GM21447 (cell line): ENCODE measurements around the gene PIK3CB.
"Not testable (repeated sequence)": the region's sequence is repeated elsewhere in the genome, so short reads cannot be mapped to it uniquely, and the experiment has no call there.

Experiments
- ATAC-seq: cut with Tn5 transposase; IDR thresholded peaks from one replicate; pipeline ENCODE4 v1.9.1; 2021; ENCODE audit not compliant: unreplicated experiment

PIK3CB gene

GRCh38 chr3:138809500-138810256, 25.1 kb downstream of the PIK3CB start:
- ATAC-seq = no peak

GRCh38 chr3:138806376-138807080, 28.2 kb downstream of the PIK3CB start:
- no peak for ATAC-seq

- no peak for ATAC-seq
Observed at GRCh38 chr3:138803006-138803653, 31.6 kb downstream of the PIK3CB start.

GRCh38 chr3:138802223-138802622, 32.5 kb downstream of the PIK3CB start:
- ATAC-seq = not testable (repeated sequence)

GRCh38 chr3:138801792-138802191, 32.9 kb downstream of the PIK3CB start:
- no peak for ATAC-seq

GRCh38 chr3:138800248-138800647, 34.5 kb downstream of the PIK3CB start:
- no peak for ATAC-seq

- ATAC-seq = no peak
Observed at GRCh38 chr3:138799822-138800221, 34.9 kb downstream of the PIK3CB start.

GRCh38 chr3:138797508-138798038, 37.2 kb downstream of the PIK3CB start:
- no peak for ATAC-seq

- ATAC-seq = no peak
Observed at GRCh38 chr3:138796761-138797160, 38.0 kb downstream of the PIK3CB start.

GRCh38 chr3:138786788-138787271, 47.9 kb downstream of the PIK3CB start:
- no peak for ATAC-seq

- no peak for ATAC-seq
Observed at GRCh38 chr3:138785951-138786350, 48.8 kb downstream of the PIK3CB start.

GRCh38 chr3:138785362-138785857, 49.3 kb downstream of the PIK3CB start:
- not testable (repeated sequence) for ATAC-seq

GRCh38 chr3:138782755-138783154, 52.0 kb downstream of the PIK3CB start:
- no peak for ATAC-seq

- peak; percentile 62 for ATAC-seq
Observed at GRCh38 chr3:138781012-138781470, 53.7 kb downstream of the PIK3CB start.

GRCh38 chr3:138778643-138779042, 56.1 kb downstream of the PIK3CB start:
- no peak for ATAC-seq

GRCh38 chr3:138776961-138777360, 57.8 kb downstream of the PIK3CB start:
- no peak for ATAC-seq

- no peak for ATAC-seq
Observed at GRCh38 chr3:138775254-138775595, 59.5 kb downstream of the PIK3CB start.

- peak; percentile 78 for ATAC-seq
Observed at GRCh38 chr3:138774529-138775253, 60.0 kb downstream of the PIK3CB start.

- no peak for ATAC-seq
Observed at GRCh38 chr3:138771585-138771984, 63.1 kb downstream of the PIK3CB start.

- no peak for ATAC-seq
Observed at GRCh38 chr3:138769616-138770015, 65.1 kb downstream of the PIK3CB start.

GRCh38 chr3:138768946-138769345, 65.8 kb downstream of the PIK3CB start:
- no peak for ATAC-seq
